SU-DHL-6 (cell line): Measurements from ENCODE around the gene MDP1.
A peak's percentile ranks its signal among the peaks of the same experiment; 100 is the strongest.

ENCODE experiments used
- H2AFZ ChIP-seq: fragments of 200-600 bp; sonication (generic); 2 replicates; pipeline ENCODE4 v1.6.1; 2014; ENCODE audit warnings: low read depth, mild to moderate bottlenecking, moderate library complexity, mixed read lengths, antibody characterized with exemption, low read length; ENCODE audit not compliant: severe bottlenecking
- H3F3A ChIP-seq: fragments of 200-600 bp; shearing (Covaris generic); 2 replicates; pipeline ENCODE4 v1.6.0; 2016; ENCODE audit warnings: antibody characterized with exemption, mild to moderate bottlenecking; ENCODE audit not compliant: insufficient read depth
- H3K27ac ChIP-seq: fragments of 200-600 bp; sonication (generic); 2 replicates; pipeline ENCODE4 v1.5.1; 2016; ENCODE audit warnings: low read depth, mild to moderate bottlenecking, low read length, moderate library complexity, mixed read lengths
- H3K27me3 ChIP-seq: fragments of 200-600 bp; sonication (generic), shearing (Covaris generic); 2 replicates; pipeline ENCODE4 v1.6.0; 2014; ENCODE audit warnings: mild to moderate bottlenecking, low read length
- H3K36me3 ChIP-seq: fragments of 200-600 bp; sonication (generic); 2 replicates; pipeline ENCODE4 v1.6.1; 2014; ENCODE audit warnings: mild to moderate bottlenecking, low read length, mixed read lengths
- H3K4me2 ChIP-seq: fragments of 300-600, 200-600 bp; shearing (Covaris generic), sonication (generic); 2 replicates; pipeline ENCODE4 v1.6.0; 2014; ENCODE audit warnings: low read length, low read depth, mild to moderate bottlenecking; ENCODE audit not compliant: poor library complexity, severe bottlenecking
- H3K4me3 ChIP-seq: fragments of 200-600 bp; sonication (generic); 2 replicates; pipeline ENCODE4 v1.5.1; 2014; ENCODE audit warnings: antibody characterized with exemption, low read length, mild to moderate bottlenecking, mixed read lengths; ENCODE audit not compliant: insufficient read depth, poor library complexity, severe bottlenecking
- H3K79me2 ChIP-seq: fragments of 200-600 bp; sonication (generic); 2 replicates; pipeline ENCODE4 v1.6.1; 2014; ENCODE audit warnings: mild to moderate bottlenecking, low read length, moderate library complexity; ENCODE audit not compliant: insufficient read depth
- H3K9ac ChIP-seq: fragments of 200-600 bp; sonication (generic); 2 replicates; pipeline ENCODE4 v1.7.0; 2014; ENCODE audit warnings: mild to moderate bottlenecking, low read length
- H3K9me2 ChIP-seq: fragments of 200-600 bp; sonication (generic); replicated peaks from 2 replicates; pipeline ENCODE4 v1.6.1; 2014; ENCODE audit warnings: low read length; ENCODE audit not compliant: insufficient read depth
- H3K9me3 ChIP-seq: fragments of 200-600 bp; sonication (generic); 2 replicates; pipeline ENCODE4 v1.6.1; 2014; ENCODE audit warnings: low read length, mixed read lengths; ENCODE audit not compliant: insufficient read depth
- H4K20me1 ChIP-seq: fragments of 200-600 bp; sonication (generic); 2 replicates; pipeline ENCODE4 v1.6.1; 2014; ENCODE audit warnings: low read depth, mild to moderate bottlenecking, antibody characterized with exemption, low read length, moderate library complexity, mixed read lengths
- CTCF ChIP-seq: fragments of 200-600 bp; sonication (generic); IDR thresholded peaks from one replicate; pipeline ENCODE4 v1.5.1; 2017; ENCODE audit warnings: antibody characterized with exemption, mild to moderate bottlenecking, low read length, moderate library complexity; ENCODE audit not compliant: insufficient read depth, poor library complexity, severe bottlenecking
- EZH2phosphoT487 ChIP-seq: fragments of 200-600 bp; sonication (generic), shearing (Covaris generic); conservative IDR thresholded peaks from 2 replicates; pipeline ENCODE4 v1.6.1; 2018; ENCODE audit warnings: mild to moderate bottlenecking, antibody characterized with exemption, low read length, moderate library complexity, mixed read lengths

MDP1 gene

GRCh38 chr14:24236689-24237462 is 21.0 kb upstream of the MDP1 start:
- H3K27ac ChIP-seq = no peak overlapping the region
- no peak for TF ChIP-seq EZH2phosphoT487
- no peak for TF ChIP-seq CTCF
- no peaks in the 10 kb centered on the region; the same call in 1 of the 2 replicates for H3K36me3 ChIP-seq
- H3K27me3 ChIP-seq = no peaks in the 10 kb centered on the region
- no peaks in the 10 kb centered on the region for H3K9me3 ChIP-seq
- H3F3A ChIP-seq = peaks cover 13% of the 10 kb centered on the region; the same call in 1 of the 2 replicates
- no peak overlapping the region for H3K4me3 ChIP-seq
- H2AFZ ChIP-seq = no peak overlapping the region
- no peaks in the 10 kb centered on the region; the same call in 1 of the 2 replicates for H4K20me1 ChIP-seq
- no peak overlapping the region for H3K4me2 ChIP-seq
- H3K79me2 ChIP-seq = peaks cover 18% of the 10 kb centered on the region; the same call in 1 of the 2 replicates
- H3K9me2 ChIP-seq = no peaks in the 10 kb centered on the region
- no peak overlapping the region for H3K9ac ChIP-seq

- H4K20me1 ChIP-seq = no peaks in the 10 kb centered on the region
- peaks cover 13% of the 10 kb centered on the region; the same call in 1 of the 2 replicates for H3F3A ChIP-seq
- TF ChIP-seq EZH2phosphoT487 (no peak), CTCF (no peak)
- H3K36me3 ChIP-seq = no peaks in the 10 kb centered on the region; the same call in 1 of the 2 replicates
- no peaks in the 10 kb centered on the region for H3K27me3 ChIP-seq
- no peaks in the 10 kb centered on the region for H3K9me3 ChIP-seq
- H3K4me2 ChIP-seq = no peak overlapping the region
- no peak overlapping the region for H3K4me3 ChIP-seq
- peaks cover 21% of the 10 kb centered on the region for H3K79me2 ChIP-seq
- no peak overlapping the region for H2AFZ ChIP-seq
- no peaks in the 10 kb centered on the region for H3K9me2 ChIP-seq
- no peak overlapping the region for H3K9ac ChIP-seq
- no peak overlapping the region for H3K27ac ChIP-seq
Observed at GRCh38 chr14:24235804-24236688, 20.2 kb upstream of the MDP1 start.

DNA sequence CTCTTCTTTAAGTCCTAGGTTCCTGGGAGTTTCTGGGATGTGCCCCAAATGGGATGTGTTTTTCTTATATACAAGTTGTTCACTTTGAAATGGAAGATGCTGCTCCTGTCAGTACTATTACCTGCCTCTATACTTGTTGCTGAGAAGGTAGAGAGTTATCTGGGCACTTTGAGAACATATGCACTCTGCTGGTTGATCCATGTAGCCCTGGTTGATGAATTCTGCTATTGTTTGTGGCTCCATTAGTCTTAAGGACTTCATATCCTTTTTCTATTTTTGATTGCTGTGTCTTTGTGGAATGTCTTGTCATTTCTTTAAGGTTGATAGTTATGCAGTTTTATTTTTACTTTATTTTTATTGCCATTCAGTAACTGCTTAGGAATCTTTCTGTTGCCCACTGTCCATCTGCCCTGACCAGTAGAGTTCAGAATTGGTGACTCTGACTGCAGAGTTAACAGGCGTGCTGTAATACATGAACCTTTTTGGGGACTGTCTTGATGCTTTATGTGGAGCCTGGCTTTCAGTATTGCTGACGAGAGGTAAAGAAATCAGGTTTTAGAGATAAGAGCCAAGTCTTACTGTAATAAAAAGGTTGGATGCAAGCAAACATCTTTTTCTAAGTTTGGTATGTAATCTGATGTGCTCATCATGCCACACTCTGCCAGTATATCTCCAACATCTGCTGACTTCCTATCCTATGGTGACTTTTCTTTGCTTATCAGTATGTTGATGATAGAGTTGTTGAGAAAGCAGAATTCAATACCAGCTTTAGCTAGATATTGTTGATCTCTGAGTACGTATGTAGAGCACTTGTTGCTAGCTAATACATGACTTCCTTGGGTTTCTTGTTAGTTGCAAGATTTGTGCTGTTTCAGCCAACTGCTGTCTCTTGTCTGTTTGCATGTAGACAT is 18.5 kb upstream of the MDP1 start:
- no peaks in the 10 kb centered on the region for H3K9me2 ChIP-seq
- peak overlapping the region; percentile 81; the same call in 1 of the 2 replicates for H3K9ac ChIP-seq
- no peaks in the 10 kb centered on the region for H3K27me3 ChIP-seq
- H4K20me1 ChIP-seq = no peaks in the 10 kb centered on the region
- TF ChIP-seq CTCF = no peak
- no peak for TF ChIP-seq EZH2phosphoT487
- no peaks in the 10 kb centered on the region for H3K9me3 ChIP-seq
- no peak overlapping the region for H3K4me3 ChIP-seq
- H3K27ac ChIP-seq = no peak overlapping the region
- no peak overlapping the region for H2AFZ ChIP-seq
- peaks cover 13% of the 10 kb centered on the region; the same call in 1 of the 2 replicates for H3F3A ChIP-seq
- H3K79me2 ChIP-seq = peaks cover 34% of the 10 kb centered on the region
- peak overlapping the region; percentile 85 for H3K4me2 ChIP-seq
- H3K36me3 ChIP-seq = no peaks in the 10 kb centered on the region
